MM.1S (cell line): ENCODE data around the gene DHRS7B.

Source experiments
- CTCF ChIP-seq: fragments of 300-600 bp; sonication (generic); IDR thresholded peaks from 2 replicates; pipeline ENCODE4 v1.5.1; 2016; ENCODE audit warnings: antibody characterized with exemption, low read length, mixed read lengths
- EZH2 ChIP-seq: fragments of 300-600 bp; sonication (generic); optimal IDR thresholded peaks from 2 replicates; pipeline ENCODE3; 2017; ENCODE audit warnings: low read depth, mild to moderate bottlenecking, antibody characterized with exemption, low read length, mixed read lengths
- EZH2phosphoT487 ChIP-seq: fragments of 300-600 bp; sonication (generic); IDR thresholded peaks from 2 replicates; pipeline ENCODE4 v1.6.1; 2018; ENCODE audit warnings: antibody characterized with exemption, low read length

DNA sequence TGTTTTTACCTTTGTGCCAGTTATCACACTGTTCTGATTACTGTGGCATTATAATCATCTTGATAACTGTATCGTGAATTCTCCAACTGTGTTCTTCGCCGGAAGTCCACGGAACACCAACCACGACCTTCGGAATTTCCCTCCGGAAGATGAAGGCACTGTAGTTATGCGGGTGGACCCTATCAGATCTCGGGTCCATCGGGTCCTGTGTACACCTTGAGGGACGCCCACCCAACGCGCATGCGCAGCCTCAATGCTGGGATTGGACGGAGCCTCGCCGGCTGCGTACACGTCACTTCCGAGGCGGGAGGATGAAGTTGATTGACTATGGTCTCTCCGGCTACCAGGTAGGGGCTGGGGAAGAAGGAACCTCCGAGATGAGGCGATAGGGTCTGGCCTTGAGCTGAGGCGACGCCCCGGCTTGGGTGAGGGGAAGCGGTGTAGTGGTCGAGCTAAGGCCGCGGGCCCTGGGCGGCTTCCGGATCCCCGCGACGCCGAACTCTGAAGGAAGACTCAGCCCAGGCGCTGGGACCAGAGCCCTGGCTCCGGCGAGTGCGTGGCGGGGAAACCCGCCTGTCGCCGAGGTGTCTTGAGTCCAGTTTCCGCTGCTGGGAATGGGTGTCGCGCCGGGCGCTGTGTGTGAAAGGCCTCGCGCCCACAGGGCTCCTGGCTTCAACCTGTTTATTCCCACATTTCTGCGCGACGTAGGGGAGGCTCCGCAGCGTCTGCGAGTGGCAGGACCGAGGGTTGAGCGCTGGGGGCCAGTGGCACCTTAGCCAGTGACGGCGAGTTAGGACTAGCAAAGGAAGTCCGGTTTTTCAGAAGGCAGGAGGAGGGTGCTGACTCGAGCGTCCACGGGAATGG is at the start of gene DHRS7B:
- TF ChIP-seq CTCF (peak; percentile 14; the same call in 1 of the 2 replicates), EZH2phosphoT487 (no peak), EZH2 (no peak)
